Spleen (tissue), 7 donors: ENCODE data around the gene RIOK1.

Experiments
- CTCF ChIP-seq, 11 experiments: fragments of 200-600 bp in 7 of 11; fragments of 450-650 bp in 4 of 11; sonication (generic) in 4 of 11; IDR thresholded peaks in 8 of 11; conservative IDR thresholded peaks in 3 of 11; 1 replicate in 7 of 11; 2 replicates in 4 of 11; pipeline versions ENCODE4 v1.4.0 to v1.8.0; 2016 to 2021; ENCODE audit warnings: antibody characterized with exemption in 11 of 11, inconsistent platforms in 4 of 11, mild to moderate bottlenecking in 1 of 11
- POLR2A ChIP-seq, 3 donors: fragments of 450-650 bp; IDR thresholded peaks; one replicate each; pipeline ENCODE4 v1.5.1; 2017; ENCODE audit warnings: antibody characterized with exemption in 3 of 3, mild to moderate bottlenecking in 1 of 3
- POLR2AphosphoS5 ChIP-seq, 3 donors: sonication (generic); formaldehyde crosslinking; IDR thresholded peaks; one replicate each; pipeline ENCODE4 v1.5.1; 2017; ENCODE audit warnings: antibody characterized with exemption in 3 of 3
- donor health status: DM: no; HTN: no; CAD: no; lungs with moderate emphysema.
- donor health status: DM: no; HTN: no; CAD: no.
- donor health status: DM: no; HTN: no; CAD: no.

GRCh38 chr6:7434672-7435071, 45.1 kb downstream of the RIOK1 start:
- TF ChIP-seq CTCF (IDR thresholded peaks at IDR 0.05 in 8 of 11, conservative IDR thresholded peaks at IDR 0.05 in 3 of 11) (no peak), POLR2A (IDR thresholded peaks at IDR 0.05) (no peak), POLR2AphosphoS5 (IDR thresholded peaks at IDR 0.05) (no peak)
